GM19193 (cell line): Measurements from ENCODE around the gene GZMB.

ENCODE experiments used
- POLR2A ChIP-seq: IDR thresholded peaks from 4 replicates; pipeline ENCODE4 v1.6.1; 2011; ENCODE audit not compliant: insufficient read depth, insufficient read length; ENCODE audit errors: extremely low read depth

GZMB gene

GRCh38 chr14:24659916-24660570, 26.1 kb upstream of the GZMB start:
- TF ChIP-seq POLR2A: no peak

DNA sequence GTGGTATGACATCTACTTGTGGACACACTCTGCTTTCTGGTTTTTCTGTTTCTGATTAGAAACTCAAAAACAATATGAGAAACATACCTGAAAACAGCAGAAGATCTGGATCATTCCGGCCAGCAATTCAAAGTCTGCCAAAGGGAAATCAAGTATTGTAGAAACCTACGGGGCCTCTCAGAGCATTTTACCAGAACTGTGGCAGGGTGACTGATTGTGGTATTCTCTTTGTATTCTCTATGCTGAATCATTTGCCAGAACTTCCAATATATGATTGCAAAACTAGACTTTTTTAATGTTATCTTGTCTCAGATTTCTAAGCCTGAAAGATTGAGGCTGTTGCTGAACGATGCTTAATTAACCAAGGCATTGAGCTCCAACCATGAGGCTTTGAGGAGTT, 5.9 kb upstream of the GZMB start:
- TF ChIP-seq POLR2A: no peak

DNA sequence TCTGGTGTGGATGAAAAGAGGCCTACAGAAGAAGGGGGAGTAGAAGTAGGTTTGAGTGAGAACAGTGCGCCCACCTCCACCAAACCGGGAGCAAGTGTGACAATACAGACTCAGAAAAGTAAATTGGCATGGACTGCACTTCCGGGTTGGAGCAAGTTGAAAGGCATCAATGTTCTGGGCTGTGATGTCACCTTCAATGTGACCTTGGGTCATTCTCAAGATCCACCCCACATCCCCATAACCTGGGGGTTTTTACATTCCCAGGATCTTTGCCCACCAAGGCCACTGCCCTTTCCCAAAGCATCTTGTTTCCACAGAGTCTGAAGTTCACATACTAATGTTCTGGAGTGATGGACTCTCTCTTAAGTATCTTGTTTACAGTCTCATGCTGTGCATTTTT, 5.3 kb upstream of the GZMB start:
- TF ChIP-seq POLR2A: no peak

DNA sequence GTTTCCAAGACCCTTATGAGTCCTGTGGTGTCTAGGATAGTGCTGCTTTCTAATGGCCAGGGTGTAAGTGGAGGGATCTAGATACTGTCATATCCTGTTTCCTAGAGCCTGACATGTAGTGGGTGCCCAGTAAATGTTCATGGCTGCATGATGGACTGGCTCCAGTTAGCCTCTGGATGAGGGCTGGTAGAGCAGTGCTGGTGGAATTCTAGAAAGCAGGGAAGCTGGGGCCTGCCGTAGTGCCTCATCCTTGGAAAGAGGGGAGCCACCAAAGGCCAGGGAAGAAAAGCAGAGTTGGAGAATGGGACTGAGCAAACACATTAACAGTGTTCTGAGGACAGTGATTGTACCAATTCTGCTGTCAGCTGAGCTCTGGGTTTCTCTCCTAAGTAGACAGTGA, 637 bp downstream of the GZMB start:
- TF ChIP-seq POLR2A: no peak

GRCh38 chr14:24632761-24633160, 1.2 kb downstream of the GZMB start:
- no peak for TF ChIP-seq POLR2A

DNA sequence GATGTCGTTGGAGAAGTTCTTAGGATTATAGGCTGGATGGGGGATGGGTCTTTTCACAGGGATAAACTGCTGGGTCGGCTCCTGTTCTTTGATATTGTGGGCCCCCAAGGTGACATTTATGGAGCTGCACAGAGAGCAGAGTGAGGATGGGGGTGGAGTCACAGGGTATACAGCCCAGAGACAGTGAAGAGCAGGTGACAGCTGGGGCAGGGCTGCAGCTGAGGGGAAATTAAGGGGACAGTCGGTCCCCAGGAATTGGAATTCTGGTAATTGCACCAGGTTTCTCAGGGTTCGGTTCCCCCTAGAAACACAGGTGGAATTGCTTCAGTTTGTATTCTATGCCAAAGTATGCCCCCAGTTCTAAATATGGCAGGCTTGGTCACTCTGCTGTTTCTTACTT, 1.7 kb downstream of the GZMB start:
- no peak for TF ChIP-seq POLR2A

- TF ChIP-seq POLR2A: no peak
Measured at GRCh38 chr14:24631749-24632335, 2.1 kb downstream of the GZMB start.

DNA sequence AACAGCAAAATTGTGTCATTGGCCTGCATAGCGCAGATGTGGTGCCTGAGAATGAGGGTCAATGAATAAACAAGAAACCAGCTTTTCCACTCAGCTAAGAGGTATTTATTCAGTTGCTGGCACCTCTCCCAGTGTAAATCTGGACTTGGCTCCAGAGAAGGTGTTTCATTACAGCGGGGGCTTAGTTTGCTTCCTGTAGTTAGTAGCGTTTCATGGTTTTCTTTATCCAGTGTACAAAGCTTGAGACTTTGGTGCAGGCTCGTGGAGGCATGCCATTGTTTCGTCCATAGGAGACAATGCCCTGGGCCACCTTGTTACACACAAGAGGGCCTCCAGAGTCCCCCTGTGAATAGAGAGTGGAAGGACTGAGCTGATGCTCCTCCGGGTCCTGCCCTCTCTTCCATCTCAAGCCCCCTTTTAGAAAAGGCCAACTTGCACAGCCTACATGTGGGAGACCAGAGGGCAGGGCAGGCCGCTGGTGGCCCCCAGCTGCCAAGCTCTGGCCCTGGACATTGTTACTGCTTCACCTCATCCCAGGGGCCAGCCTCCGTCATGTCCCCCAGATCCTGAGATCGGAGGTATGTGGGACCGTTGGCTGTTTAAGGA, 3.0 kb downstream of the GZMB start:
- TF ChIP-seq POLR2A: no peak

DNA sequence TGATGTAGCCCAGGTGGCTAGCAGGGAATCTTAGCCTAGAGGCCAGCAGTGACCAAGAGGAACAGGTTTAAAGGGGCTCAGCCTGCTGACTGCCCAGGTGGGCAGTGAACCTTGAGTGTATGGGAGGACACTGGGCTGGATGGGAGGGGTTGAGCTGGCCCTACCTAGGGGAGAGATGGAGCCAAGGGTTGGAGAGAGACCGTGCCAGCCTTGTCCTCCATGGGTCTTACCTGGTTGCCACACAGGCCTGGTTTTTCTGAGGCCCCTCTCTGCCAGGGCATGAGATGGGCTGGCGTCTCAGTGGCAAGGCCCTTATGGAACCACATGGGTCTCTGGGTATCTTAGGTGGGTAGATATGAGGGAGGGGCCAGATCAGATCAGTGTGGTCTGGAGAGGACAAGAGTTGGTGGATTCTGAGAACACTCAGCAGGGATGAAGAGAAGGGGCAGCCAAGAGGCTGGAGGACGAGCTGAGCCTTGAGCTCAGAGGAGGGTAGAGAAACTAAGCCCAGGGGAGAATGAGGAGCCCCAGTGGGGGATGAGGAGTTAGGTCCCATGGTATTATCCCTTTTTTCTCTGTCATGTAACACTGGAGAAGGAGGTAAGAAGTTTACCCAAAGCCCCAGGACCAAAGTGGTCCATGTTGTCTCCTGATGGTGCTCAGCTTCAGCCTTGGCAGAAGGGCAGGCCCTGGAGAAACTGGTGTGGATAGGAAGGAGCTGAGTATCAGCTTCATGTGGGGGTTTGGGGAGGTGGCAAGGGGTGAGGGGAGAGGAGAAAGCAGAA, 3.7 kb downstream of the GZMB start:
- TF ChIP-seq POLR2A: no peak

GRCh38 chr14:24629521-24629920, 4.5 kb downstream of the GZMB start:
- TF ChIP-seq POLR2A: no peak

GRCh38 chr14:24613747-24614146, 20.2 kb downstream of the GZMB start:
- TF ChIP-seq POLR2A: no peak

GRCh38 chr14:24613241-24613640, 20.7 kb downstream of the GZMB start:
- no peak for TF ChIP-seq POLR2A

- TF ChIP-seq POLR2A: no peak
Measured at GRCh38 chr14:24612196-24612595, 21.8 kb downstream of the GZMB start.

DNA sequence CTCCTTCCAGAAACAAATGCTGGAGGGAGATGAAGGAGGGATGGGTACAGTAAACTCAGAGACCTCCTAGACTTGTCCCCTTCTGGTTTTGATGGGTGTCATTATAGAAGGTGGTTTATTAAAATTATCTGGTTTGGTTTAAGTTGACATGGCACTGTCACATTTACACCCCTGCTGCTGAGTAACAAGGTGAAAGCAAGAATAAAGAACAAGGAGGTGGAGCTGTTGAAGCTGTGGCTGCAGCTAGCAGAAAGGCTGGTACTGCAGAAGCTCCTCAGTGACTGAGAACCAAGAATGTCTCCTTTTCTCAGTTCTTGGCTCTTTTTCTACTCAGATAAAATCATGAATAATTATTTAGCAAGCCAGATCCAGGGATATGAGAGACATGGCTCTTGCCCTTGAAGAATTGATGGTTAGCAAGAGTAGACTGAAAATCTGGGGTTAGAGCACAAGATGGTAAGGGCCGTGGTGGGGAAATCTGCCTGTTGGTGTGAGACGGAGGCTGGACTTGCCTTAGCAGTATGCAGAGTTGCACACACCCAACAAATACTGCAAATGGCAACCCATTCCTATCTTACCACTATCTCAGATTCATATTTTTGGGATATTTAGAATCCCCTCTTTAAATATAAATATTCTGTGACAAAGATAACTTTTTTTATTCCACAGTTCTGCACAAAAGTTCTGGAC, 24.2 kb downstream of the GZMB start, which contains the start of gene GZMH:
Gene GZMH, minus strand, starts transcription at position 31 of the 690 bp plus-strand sequence. CDS start 72 bp downstream, outside the sequence.
- no peak for TF ChIP-seq POLR2A
